ENCODE measurements around the gene RPL6. TPM values are rescaled to one million over a fixed set of nuclear protein-coding genes. Genes with fewer than 3 reads are reported as not detected.

Gene RPL6
- total and polyA plus RNA-seq, 9 of the 15 experiments (the other 6 are each of a cell fraction or from before 2014, with no cell fraction given), result 1,519 to 3,103 (median 2,396) TPM

DNA sequence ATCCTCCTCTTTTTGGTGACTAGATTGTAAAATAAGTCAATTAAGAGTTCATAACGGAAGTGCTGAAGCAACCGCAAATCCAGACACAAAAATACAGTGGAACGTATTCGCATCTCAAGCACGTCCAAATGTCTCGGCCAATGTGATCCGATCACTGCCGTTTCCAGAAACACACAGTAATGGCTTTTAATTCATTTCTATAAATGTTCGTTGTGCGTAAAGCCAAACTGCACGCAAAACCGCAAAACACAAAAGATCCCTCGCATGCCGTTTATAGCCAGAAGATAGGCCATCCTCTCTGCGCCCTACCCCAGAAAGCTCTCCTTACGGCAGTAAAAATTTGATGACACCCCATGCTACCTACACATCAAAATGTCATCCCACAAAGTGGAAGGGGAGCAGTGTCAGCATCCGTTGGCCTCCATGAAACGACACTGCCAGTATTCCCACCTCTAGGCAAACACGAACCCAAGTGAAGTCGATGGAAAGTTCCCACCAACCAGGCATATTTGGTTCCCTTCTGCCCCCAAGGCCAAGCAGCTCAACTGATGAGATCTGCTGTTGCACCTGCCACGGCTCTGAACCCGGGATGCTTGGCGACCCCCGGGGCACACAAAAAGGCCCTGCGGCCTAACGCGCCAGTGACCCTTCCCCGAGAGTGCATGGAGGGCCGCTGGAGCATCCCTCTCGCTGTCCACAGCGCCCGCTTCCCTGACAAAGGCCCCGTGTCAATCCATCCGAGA lies 28.6 kb downstream of the RPL6 start (continued):
- TF ChIP-seq, protein P1, sequence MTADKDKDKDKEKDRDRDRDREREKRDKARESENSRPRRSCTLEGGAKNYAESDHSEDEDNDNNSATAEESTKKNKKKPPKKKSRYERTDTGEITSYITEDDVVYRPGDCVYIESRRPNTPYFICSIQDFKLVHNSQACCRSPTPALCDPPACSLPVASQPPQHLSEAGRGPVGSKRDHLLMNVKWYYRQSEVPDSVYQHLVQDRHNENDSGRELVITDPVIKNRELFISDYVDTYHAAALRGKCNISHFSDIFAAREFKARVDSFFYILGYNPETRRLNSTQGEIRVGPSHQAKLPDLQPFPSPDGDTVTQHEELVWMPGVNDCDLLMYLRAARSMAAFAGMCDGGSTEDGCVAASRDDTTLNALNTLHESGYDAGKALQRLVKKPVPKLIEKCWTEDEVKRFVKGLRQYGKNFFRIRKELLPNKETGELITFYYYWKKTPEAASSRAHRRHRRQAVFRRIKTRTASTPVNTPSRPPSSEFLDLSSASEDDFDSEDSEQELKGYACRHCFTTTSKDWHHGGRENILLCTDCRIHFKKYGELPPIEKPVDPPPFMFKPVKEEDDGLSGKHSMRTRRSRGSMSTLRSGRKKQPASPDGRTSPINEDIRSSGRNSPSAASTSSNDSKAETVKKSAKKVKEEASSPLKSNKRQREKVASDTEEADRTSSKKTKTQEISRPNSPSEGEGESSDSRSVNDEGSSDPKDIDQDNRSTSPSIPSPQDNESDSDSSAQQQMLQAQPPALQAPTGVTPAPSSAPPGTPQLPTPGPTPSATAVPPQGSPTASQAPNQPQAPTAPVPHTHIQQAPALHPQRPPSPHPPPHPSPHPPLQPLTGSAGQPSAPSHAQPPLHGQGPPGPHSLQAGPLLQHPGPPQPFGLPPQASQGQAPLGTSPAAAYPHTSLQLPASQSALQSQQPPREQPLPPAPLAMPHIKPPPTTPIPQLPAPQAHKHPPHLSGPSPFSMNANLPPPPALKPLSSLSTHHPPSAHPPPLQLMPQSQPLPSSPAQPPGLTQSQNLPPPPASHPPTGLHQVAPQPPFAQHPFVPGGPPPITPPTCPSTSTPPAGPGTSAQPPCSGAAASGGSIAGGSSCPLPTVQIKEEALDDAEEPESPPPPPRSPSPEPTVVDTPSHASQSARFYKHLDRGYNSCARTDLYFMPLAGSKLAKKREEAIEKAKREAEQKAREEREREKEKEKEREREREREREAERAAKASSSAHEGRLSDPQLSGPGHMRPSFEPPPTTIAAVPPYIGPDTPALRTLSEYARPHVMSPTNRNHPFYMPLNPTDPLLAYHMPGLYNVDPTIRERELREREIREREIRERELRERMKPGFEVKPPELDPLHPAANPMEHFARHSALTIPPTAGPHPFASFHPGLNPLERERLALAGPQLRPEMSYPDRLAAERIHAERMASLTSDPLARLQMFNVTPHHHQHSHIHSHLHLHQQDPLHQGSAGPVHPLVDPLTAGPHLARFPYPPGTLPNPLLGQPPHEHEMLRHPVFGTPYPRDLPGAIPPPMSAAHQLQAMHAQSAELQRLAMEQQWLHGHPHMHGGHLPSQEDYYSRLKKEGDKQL (CRISPR knock-in tag; IDR thresholded peaks at IDR 0.05; ENCODE audit: borderline replicate concordance), result 0 out of 2 replicates have a peak, but pooled peaks have one; percentile 44
- TF ChIP-seq, protein P2, sequence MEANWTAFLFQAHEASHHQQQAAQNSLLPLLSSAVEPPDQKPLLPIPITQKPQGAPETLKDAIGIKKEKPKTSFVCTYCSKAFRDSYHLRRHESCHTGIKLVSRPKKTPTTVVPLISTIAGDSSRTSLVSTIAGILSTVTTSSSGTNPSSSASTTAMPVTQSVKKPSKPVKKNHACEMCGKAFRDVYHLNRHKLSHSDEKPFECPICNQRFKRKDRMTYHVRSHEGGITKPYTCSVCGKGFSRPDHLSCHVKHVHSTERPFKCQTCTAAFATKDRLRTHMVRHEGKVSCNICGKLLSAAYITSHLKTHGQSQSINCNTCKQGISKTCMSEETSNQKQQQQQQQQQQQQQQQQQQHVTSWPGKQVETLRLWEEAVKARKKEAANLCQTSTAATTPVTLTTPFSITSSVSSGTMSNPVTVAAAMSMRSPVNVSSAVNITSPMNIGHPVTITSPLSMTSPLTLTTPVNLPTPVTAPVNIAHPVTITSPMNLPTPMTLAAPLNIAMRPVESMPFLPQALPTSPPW (CRISPR knock-in tag; IDR thresholded peaks at IDR 0.05), result no peak
- TF ChIP-seq, protein P3, sequence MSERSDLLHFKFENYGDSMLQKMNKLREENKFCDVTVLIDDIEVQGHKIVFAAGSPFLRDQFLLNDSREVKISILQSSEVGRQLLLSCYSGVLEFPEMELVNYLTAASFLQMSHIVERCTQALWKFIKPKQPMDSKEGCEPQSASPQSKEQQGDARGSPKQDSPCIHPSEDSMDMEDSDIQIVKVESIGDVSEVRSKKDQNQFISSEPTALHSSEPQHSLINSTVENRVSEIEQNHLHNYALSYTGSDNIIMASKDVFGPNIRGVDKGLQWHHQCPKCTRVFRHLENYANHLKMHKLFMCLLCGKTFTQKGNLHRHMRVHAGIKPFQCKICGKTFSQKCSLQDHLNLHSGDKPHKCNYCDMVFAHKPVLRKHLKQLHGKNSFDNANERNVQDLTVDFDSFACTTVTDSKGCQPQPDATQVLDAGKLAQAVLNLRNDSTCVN (CRISPR knock-in tag; IDR thresholded peaks at IDR 0.05), result no peak
- TF ChIP-seq KAT8 (IDR thresholded peaks at IDR 0.05; ENCODE audit: low read depth), result no peak
- no peak for TF ChIP-seq TCF7L2 (IDR thresholded peaks at IDR 0.05; ENCODE audit: low read depth, low read length)
- TF ChIP-seq CBX3 (IDR thresholded peaks at IDR 0.05; ENCODE audit: borderline replicate concordance in 1 of 2, low read length in 2 of 2), result no peak
- TF ChIP-seq, protein P4, sequence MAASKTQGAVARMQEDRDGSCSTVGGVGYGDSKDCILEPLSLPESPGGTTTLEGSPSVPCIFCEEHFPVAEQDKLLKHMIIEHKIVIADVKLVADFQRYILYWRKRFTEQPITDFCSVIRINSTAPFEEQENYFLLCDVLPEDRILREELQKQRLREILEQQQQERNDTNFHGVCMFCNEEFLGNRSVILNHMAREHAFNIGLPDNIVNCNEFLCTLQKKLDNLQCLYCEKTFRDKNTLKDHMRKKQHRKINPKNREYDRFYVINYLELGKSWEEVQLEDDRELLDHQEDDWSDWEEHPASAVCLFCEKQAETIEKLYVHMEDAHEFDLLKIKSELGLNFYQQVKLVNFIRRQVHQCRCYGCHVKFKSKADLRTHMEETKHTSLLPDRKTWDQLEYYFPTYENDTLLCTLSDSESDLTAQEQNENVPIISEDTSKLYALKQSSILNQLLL (CRISPR knock-in tag; IDR thresholded peaks at IDR 0.05; ENCODE audit: borderline replicate concordance), result no peak
- TF ChIP-seq KAT7 (CRISPR knock-in tag; IDR thresholded peaks at IDR 0.05; ENCODE audit: borderline replicate concordance), result no peak
- TF ChIP-seq ZBTB1 (CRISPR knock-in tag; IDR thresholded peaks at IDR 0.05; ENCODE audit: borderline replicate concordance, low read depth), result no peak; the same call in 1 of the 2 replicates
- TF ChIP-seq ZNF274 (IDR thresholded peaks at IDR 0.05; ENCODE audit: borderline replicate concordance, low read depth, low read length), result no peak
- no peak for TF ChIP-seq CC2D1A (IDR thresholded peaks at IDR 0.05)
- no peak for TF ChIP-seq ZNF644 (tag; IDR thresholded peaks at IDR 0.05; ENCODE audit: low read depth)
- TF ChIP-seq, protein P5, sequence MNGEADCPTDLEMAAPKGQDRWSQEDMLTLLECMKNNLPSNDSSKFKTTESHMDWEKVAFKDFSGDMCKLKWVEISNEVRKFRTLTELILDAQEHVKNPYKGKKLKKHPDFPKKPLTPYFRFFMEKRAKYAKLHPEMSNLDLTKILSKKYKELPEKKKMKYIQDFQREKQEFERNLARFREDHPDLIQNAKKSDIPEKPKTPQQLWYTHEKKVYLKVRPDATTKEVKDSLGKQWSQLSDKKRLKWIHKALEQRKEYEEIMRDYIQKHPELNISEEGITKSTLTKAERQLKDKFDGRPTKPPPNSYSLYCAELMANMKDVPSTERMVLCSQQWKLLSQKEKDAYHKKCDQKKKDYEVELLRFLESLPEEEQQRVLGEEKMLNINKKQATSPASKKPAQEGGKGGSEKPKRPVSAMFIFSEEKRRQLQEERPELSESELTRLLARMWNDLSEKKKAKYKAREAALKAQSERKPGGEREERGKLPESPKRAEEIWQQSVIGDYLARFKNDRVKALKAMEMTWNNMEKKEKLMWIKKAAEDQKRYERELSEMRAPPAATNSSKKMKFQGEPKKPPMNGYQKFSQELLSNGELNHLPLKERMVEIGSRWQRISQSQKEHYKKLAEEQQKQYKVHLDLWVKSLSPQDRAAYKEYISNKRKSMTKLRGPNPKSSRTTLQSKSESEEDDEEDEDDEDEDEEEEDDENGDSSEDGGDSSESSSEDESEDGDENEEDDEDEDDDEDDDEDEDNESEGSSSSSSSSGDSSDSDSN (IDR thresholded peaks at IDR 0.05; ENCODE audit: borderline replicate concordance in 1 of 2, low read depth in 2 of 2, low read length in 2 of 2), result no peak
- TF ChIP-seq GTF2A2 (tag; IDR thresholded peaks at IDR 0.05), result no peak

All from K562 (cell line).